Measurements from ENCODE around the gene CAMTA1. TPM values are rescaled to one million over a fixed set of nuclear protein-coding genes. Genes with fewer than 3 reads are reported as not detected.

The CAMTA1 gene
- total RNA-seq, 4 donors from 2014 or later, result 45.3 to 68.9 (median 62.0) TPM

DNA sequence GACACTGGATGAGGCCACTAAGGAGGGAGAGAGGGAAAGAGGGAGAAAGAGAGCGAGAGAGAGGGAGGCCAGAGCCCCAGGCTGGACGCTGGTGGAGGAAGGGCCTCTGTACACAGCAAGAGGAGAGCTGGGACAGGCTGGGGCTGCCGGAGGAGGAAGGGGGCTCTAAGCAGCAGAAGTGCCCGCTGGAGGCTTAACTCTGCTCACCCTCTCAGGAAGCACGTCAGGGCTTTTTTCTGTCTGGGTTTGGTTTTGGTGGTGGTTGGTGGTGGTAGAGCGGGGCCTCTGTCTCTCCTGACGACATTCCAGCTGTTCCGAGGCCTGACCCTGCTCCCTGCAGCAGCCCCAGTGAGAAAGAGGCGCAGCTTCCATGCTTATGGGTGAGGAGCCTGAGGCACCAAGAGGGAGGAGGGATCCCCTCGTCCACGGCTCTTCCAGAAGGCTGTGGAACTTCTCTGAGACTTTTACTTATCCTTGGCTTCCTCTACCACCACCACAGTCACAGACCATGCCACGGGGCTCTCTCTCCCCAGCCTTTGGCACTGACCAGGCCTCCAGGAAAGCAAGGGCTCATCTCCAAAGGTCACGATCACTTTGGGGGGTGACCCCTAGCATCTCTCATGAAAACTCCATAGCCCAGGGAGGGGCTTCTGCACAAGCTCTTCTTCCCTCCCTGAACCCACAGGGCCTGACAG is 849.4 kb downstream of the CAMTA1 start:
- DNase-seq (ENCODE audit: low spot score) (no peak), ATAC-seq (ENCODE audit: low FRiP score) (no peak)
- TF ChIP-seq, protein P1, sequence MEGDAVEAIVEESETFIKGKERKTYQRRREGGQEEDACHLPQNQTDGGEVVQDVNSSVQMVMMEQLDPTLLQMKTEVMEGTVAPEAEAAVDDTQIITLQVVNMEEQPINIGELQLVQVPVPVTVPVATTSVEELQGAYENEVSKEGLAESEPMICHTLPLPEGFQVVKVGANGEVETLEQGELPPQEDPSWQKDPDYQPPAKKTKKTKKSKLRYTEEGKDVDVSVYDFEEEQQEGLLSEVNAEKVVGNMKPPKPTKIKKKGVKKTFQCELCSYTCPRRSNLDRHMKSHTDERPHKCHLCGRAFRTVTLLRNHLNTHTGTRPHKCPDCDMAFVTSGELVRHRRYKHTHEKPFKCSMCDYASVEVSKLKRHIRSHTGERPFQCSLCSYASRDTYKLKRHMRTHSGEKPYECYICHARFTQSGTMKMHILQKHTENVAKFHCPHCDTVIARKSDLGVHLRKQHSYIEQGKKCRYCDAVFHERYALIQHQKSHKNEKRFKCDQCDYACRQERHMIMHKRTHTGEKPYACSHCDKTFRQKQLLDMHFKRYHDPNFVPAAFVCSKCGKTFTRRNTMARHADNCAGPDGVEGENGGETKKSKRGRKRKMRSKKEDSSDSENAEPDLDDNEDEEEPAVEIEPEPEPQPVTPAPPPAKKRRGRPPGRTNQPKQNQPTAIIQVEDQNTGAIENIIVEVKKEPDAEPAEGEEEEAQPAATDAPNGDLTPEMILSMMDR (IDR thresholded peaks at IDR 0.05), result no peak

DNA sequence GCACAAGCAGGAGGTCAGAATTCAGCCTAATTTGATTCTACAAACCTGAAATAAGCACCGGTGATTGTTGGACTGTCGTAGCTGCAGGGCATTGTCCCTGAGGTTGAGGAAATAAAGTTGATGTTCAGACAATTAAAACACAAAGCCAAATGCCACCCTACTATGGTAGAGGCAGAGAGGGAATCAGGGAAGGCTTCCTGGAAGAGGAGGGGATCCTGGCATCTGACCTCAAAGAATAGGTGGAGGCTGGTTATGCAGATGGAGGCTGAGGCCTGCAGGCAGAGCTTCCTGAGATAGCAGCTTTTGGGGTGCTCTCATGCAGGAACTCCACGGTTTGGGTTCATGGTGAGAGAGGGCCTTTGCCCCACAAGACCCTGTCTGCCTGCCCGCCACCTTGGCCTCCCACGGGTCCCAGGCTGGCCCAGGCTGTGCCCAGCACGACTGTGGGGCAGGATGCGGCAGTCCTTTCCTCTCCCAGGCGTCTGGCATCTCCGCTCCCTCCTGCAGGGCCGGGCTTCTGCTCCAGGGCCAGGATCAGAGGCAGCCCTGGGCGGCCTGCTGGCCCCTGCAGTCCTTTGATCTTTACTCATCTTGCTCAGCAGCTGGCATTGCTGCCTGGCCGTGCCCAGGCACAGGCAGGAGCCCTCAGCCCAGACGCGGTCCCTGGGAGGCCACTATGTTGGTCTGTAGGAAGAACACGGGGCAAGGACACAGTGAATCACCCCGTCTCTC is 851.7 kb downstream of the CAMTA1 start:
- TF ChIP-seq, protein P1 (IDR thresholded peaks at IDR 0.05), result no peak
- DNase-seq (ENCODE audit: low spot score), result no peak
- no peak for ATAC-seq (ENCODE audit: low FRiP score)

DNA sequence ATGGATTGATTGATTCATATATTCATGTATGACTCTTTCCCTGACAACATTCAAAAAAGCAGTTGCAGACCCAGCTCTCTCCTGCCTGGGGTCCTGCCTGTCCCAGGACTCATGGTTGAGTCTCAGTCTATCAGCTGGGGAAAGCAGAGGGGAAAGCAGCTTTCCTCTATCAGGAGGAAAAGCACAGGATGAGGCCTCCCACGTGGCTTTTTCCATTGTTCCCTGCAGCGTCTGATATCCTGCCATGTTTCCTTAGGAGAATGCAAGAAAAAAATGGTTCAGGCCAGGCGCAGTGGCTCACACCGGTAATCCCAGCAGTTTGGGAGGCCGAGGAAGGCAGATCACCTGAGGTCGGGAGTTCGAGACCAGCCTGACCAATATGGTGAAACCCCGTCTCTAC is 852.8 kb downstream of the CAMTA1 start:
- DNase-seq (ENCODE audit: low spot score) (no peak), ATAC-seq (ENCODE audit: low FRiP score) (no peak)
- TF ChIP-seq, protein P1 (IDR thresholded peaks at IDR 0.05), result no peak

DNA sequence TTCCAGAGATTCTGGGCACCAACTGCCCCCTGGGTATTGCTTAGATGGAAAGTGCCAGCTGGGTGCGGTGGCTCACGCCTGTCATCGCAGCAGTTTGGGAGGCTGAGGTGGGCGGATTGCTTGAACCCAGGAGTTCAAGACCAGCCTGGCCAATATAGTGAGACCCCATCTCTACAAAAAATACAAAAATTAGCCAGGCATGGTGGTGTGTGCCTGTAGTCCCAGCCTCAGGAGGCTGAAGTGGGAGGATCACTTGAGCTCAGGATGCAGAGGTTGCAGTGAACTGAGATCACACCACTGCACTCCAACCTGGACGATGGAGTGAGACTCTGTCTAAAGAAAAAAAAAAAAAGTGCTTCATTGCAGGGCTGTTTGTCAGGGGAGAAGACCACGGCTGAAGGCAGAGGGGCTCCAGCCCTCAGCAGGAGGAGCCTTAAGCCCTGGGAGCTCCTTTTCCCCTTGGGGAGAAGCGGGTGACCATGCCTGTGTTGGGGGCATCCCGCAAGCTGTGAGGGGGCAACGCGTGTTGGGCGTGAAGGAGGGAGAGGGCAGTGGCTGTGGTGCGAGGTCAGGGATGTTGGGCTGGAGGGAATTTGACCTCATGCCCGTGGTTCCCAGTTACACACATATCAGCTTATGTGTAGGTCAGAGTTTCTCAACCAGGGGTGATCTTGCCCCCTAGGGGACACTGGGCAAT is 854.3 kb downstream of the CAMTA1 start:
- ATAC-seq (ENCODE audit: low FRiP score) (no peak), DNase-seq (ENCODE audit: low spot score) (no peak)
- TF ChIP-seq, protein P1 (IDR thresholded peaks at IDR 0.05), result no peak

DNA sequence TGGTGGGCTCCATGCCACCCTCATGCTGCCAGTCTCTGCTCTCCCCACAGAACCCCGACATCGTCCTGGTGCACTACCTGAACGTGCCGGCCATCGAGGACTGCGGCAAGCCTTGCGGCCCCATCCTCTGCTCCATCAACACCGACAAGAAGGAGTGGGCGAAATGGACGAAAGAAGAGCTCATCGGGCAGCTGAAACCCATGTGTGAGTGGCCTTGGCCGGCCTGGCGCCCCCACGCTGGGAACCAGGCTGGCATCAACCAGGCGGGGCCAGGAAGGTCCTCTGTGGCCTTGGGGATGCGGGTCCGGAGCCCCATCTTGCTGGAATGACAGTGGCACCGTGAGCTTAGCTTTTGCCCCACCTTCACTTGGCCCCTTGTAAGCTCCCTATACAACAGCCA is 855.1 kb downstream of the CAMTA1 start:
- ATAC-seq (ENCODE audit: low FRiP score), result no peak
- TF ChIP-seq, protein P1 (IDR thresholded peaks at IDR 0.05), result no peak
- DNase-seq (ENCODE audit: low spot score), result no peak

DNA sequence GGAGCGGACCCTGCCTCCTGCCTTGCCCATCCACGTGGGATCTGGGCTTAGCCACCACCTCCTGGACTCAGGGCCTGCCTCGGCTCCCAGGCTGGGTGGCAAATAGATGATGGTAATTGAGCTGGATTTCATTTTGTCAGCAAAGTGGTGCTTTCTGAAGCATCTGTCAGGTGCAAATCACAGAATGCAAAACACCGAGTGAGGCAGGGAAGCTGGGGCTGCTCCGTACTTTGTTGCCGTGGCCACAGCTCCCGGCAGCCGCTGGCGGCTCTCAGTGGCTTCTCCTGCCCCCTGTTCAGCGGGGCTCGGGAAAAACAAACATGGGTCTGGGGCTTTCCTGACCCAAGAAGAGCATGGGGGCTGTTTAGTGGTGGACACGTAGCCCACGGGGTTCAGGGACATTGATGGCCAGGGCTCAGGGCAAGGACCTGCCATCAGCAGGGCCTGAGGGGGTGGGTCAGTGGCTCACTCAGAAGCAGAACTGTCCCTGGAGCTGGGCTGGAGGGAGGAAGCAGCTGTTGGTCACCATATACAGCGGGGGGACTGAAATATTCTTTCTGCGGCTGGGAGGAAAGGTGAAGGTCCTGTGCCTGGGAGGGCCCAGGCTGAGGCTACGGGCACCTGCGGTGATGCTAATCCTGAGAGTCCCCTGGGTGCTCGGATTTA is 855.8 kb downstream of the CAMTA1 start:
- TF ChIP-seq, protein P1 (IDR thresholded peaks at IDR 0.05), result no peak
- ATAC-seq (ENCODE audit: low FRiP score) (no peak), DNase-seq (ENCODE audit: low spot score) (no peak)

Measured in omental fat pad (tissue), 4 donors.